Dedifferentiated amniotic fluid mesenchymal stem cell (primary cell): Measurements from ENCODE around the gene MED16.
"Not testable (repeated sequence)": the region's sequence is repeated elsewhere in the genome, so short reads cannot be mapped to it uniquely, and the experiment has no call there.

ENCODE experiments used
- DNase-seq: peaks from one replicate; pipeline ENCODE4 v3.0.0-alpha.2; 2016; ENCODE audit errors: extremely low spot score

MED16 gene

DNA sequence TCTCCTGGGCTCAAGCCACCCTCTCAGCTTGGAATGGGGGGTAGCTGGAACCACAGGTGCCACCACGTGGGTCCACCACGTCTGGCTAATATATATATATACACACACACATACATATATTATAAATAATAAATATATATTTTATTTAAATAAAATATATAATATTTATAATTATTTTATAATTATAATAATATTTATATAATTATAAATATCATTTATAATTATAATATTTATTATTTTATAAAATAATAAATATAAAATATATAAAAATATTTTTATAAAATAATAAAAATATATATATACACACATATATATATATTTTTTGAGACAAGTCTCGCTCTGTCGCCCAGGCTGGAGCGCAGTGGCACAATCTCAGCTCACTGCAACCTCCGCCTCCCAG, 38.4 kb downstream of the MED16 start:
- DNase-seq = no peak

DNA sequence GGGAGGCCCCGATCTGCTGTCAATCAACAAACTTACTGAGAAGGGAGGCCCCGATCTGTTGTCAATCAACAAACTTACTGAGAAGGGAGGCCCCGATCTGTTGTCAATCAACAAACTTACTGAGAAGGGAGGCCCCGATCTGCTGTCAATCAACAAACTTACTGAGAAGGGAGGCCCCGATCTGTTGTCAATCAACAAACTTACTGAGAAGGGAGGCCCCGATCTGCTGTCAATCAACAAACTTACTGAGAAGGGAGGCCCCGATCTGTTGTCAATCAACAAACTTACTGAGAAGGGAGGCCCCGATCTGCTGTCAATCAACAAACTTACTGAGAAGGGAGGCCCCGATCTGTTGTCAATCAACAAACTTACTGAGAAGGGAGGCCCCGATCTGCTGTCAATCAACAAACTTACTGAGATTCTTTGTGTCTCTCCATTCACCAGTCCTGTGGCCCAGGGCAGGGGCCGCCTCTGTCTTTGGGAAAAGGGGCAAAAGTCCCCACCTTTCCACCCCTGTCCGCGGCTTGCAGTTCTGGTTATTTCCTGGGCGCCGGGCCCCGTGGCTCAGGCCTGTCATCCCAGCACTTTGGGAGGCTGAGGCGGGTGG, 39.3 kb downstream of the MED16 start:
- not testable (repeated sequence) for DNase-seq

DNA sequence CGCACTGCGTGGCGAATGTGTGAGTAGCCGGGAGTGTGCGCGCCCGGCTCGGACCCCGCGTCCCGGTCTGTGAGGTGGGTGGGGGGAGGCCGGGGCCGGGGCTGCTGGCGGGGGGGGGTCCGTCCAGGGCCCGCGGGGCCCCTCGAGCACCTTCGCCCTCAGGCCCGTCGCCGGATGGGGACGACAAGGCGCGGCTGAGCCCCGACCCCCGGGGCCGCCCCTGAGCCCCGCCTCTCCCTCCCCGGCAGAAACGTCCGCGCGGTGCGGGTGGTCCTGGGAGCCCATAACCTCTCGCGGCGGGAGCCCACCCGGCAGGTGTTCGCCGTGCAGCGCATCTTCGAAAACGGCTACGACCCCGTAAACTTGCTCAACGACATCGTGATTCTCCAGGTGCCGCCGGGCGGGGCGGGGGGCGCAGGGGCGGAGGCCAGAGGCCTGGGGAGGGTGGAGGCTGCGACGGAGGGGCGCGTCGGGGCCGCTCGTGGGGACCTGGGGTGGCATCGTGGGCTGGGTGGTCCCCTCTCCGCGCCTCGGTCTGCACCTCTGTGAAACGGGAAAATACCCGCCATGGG, 39.9 kb downstream of the MED16 start:
- no peak for DNase-seq

DNA sequence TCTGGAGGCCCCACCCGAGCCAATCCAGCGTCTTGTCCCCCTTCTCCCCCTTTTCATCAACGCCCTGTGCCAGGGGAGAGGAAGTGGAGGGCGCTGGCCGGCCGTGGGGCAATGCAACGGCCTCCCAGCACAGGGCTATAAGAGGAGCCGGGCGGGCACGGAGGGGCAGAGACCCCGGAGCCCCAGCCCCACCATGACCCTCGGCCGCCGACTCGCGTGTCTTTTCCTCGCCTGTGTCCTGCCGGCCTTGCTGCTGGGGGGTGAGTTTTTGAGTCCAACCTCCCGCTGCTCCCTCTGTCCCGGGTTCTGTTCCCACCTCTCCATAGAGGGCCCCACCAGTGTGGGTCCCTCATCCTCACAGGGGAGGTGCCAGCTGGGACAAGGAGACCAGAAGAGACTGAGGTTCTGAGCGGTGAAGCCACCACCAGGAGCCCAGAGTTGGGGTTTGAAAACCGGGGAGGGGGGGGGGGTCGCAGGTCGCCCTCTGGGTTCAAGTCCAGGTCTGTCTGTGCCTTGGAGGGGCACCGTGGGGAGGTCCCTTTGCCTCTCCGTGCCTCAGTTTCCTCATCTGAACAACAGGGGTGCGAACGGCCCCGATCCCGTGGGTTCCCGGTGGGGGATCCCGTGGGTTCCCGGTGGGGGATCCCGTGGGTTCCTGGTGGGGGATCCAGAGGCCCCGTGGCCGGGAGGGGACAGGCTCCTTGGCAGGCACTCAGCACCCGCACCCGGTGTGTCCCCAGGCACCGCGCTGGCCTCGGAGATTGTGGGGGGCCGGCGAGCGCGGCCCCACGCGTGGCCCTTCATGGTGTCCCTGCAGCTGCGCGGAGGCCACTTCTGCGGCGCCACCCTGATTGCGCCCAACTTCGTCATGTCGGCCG, 40.6 kb downstream of the MED16 start, which contains the start of gene ELANE:
Gene ELANE (plus strand): TSS at position 168 of the 878 bp plus-strand sequence. CDS start 26 bp downstream, at position 194.
- no peak for DNase-seq

DNA sequence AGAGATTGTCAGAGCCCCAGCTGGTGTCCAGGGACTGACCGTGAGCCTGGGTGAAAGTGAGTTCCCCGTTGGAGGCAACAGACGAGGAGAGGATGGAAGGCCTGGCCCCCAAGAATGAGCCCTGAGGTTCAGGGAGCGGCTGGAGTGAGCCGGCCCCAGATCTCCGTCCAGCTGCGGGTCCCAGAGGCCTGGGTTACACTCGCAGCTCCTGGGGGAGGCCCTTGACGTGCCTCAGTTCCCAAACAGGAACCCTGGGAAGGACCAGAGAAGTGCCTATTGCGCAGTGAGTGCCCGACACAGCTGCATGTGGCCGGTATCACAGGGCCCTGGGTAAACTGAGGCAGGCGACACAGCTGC, 42.0 kb downstream of the MED16 start:
- DNase-seq = no peak

DNA sequence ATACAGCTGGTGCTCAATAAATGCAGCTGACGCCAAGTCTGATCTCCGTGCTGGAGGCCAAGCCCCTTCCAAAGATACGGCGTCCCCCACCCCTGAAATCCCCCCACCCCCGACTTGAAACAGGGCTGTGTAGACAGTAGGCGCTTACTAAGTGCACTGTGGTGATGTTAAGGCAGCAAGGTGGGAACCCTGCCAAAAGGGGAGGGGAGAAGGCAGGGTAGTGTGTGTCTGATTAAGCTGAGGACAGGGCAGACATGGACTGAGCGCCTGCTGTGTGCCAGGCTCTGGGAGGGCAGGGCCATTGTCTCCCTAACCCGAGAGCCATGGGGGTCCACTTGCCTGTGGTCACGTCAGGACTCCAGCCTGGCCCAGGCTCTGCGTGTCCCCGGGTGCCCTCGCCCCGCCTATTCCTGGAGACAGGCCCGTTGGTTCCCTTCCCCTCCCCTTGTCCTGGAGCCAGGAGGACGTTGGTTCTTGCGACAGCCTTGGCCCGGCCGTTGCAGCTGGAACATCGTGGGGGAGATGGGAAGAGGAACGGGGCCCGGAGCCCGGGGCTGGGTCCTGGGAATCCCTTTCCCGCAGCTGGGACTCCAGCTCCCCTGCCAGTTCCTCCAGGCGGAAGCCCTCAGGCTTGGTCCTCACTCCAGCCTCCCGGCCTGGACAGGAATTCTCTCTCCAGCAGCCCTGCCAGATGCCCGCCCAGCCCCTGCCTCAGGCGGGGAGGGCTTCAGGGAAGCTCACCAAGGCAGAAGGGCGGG, 42.6 kb downstream of the MED16 start:
- DNase-seq = peak; percentile 89

DNA sequence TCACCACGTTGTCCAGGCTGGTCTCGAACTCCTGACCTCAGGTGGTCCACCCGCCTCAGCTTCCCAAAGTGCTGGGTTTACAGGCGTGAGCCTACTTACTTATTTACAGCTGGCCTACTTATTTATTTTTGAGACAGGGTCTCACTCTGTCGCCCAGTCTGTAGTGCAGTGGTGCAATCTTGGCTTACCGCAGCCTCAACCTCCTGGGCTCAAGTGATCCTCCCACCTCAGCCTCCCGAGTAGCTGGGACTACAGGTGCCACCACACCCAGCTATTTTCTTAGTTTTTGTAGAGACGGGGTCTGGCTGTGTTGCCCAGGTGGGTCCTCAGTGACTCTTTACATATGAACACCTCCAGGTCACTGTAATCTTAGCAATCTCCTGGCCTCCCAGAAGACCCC, 43.8 kb downstream of the MED16 start:
- not testable (repeated sequence) for DNase-seq

DNA sequence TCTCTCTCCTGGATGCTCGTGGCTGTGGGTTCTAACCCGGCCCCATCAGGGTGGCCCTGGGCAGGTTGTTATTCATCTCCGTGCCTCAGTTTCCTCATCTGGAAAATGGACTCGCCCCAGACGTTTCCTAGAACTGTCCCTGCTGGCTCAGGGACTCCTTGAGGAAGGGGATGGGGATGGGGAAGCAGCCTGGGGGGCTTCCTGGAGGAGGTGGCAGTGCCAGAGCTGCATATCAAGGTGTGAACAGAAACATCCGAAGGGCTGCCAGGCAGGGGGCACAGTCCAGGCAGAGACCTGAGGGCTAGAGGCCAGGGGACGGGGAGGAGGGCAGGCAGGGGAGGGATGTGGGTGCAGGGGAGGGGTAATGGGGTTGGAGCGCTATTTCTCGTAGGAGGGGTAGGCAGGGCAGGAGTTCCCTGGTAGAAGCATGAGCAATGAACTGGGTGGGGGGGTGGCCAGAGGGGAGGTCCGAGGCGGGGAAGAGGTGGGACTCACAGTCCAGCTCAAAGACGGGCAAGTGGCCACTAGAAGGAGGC, 44.5 kb downstream of the MED16 start:
- no peak for DNase-seq

DNA sequence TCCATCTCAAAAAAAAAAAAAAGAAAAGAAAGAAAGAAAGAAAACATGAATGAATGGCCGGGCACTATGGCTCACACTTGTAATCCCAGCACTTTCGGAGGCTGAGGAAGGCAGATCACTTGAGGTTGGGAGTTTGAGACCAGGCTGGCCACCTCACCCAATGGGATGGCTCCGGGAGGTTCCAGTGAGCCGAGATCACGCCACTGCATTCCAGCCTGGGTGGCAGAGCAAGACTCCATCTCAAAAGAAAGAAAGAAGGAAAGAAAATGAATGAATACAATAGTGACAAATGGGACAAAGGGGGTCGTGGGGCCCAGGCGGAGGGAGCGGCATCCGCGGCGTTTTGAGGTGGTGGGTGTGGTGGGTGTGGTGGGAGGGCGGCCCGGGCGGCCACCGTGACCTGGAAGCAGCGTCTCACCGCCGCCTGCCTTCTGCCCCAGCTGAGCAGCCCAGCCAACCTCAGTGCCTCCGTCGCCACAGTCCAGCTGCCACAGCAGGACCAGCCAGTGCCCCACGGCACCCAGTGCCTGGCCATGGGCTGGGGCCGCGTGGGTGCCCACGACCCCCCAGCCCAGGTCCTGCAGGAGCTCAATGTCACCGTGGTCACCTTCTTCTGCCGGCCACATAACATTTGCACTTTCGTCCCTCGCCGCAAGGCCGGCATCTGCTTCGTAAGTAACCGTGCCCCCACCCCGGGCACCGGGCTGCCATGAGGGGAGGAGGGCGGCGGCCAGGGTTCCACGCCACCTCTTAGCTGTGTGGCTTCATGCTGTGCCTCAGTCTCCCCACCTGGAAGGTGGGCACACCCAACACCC, 47.1 kb downstream of the MED16 start:
- no peak for DNase-seq

DNA sequence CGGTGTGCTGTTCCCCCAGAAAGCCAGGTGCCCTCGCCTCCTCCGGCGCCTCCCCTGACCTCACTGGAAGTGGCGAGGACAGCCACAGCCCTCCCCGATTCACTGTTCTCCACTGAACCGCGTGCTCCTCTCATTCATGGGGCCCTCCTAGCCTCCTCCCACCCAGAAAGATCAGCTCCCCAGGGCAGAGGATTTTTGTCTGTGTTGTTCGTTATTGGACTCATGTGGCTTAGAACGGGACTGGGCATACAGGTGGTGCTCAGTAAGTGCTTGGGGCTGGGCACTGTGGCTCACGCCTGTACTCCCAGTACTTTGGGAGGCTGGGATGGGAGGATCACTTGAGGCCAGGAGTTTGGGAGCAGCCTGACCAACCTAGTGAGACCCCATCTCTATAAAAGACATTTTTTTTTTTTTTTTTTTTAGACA, 48.4 kb downstream of the MED16 start:
- DNase-seq = no peak

DNA sequence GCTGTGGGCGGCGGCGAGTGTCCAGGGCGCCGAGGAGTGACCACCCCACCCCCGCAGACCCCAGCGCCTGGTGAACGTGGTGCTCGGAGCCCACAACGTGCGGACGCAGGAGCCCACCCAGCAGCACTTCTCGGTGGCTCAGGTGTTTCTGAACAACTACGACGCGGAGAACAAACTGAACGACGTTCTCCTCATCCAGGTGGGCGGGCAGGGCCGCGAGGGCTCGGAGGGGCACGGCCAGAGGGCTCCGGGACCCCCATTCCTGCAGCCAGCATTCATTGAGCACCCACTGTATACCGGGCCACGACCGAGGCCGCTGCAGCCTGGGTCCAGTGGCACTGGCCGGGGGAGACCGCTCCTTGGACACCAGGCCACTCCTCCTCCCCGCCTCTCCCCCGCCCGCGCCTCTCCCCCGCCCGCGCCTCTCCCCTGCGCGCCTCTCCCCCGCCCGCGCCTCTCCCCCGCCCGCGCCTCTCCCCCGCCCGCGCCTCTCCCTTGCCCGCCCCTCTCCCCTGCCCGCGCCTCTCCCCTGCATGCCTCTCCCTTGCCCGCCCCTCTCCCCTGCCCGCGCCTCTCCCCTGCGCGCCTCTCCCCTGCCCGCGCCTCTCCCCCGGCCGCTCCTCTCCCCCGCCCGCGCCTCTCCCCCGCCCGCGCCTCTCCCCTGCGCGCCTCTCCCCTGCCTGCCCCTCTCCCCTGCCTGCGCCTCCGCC, 49.0 kb downstream of the MED16 start:
- DNase-seq = no peak

DNA sequence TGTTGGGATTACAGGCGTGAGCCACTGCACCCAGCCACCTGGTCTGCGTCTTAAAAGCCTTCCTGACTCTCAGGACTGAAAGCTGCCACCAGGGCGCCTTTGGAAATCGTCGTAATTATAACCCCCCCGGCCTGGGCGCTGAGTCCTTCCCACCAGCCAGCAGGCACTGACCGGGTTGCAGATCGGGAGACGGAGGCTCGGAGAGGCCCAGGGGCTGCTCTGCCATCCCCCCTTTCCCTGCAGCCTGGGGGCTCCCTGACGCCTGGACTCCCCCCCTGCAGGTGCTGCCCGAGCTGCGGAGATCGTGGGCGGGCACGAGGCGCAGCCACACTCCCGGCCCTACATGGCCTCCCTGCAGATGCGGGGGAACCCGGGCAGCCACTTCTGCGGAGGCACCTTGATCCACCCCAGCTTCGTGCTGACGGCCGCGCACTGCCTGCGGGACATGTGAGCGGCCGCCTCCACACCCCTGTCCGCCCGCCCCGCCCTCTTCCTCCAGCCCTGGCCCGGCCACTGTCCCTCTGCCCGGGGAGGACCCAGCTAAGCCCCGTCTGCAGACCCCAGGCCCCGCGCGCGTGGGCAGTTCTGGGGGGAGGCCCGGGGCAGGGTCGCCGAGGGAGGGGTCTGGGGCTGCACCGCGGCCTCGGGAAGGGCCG, 49.7 kb downstream of the MED16 start:
- DNase-seq = no peak

DNA sequence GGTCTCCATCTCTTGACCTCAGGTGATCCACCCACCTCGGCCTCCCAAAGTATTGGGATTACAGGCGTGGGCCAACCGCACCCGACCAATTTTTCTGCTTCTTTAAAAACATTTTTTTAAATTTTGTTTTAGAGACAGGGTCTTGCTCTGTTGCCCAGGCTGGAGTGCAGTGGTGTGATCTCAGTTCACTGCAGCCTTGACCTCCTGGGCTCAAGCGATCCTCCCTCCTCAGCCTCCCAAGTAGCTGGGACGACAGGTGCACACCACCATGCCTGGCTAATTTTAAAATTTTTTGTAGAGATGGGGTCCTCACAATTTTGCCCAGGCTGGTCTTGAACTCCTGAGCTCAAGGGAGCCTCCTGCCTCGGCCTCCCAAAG, 50.2 kb downstream of the MED16 start:
- DNase-seq = not testable (repeated sequence)

DNA sequence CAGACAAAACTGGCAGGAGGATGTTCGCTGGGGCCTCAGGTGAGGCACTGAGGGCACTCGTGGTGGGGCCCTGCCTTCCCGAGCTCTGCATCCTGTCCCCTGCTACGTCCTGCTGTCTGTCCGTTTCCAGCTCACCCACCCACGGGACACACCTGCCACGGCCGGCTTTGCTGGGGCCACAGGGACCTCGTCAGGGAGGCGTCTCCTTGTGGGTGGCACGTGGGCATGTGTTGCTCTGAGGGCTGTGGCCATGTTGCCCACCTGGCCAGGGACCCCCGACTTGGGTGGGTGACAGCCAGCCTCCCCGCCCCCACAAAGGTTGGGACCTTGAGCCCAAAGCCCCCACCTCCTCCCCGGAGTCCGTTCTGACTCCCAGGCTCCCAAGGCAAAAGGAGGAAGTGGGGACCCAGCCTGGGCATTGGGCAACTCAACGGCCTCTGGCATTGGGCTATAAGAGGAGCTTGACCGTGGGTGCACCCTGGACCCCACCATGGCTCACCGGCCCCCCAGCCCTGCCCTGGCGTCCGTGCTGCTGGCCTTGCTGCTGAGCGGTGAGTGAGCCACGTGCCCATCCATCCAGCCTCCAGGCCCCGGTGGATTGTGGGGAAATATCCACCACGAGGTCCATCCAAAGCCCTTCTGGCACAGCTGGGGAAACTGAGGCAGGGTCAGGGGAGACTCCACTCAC, 52.3 kb downstream of the MED16 start, which contains the start of gene PRTN3:
Gene PRTN3 (plus strand): TSS at position 481 of the 688 bp plus-strand sequence. CDS start 10 bp downstream, at position 491.
- DNase-seq = no peak

DNA sequence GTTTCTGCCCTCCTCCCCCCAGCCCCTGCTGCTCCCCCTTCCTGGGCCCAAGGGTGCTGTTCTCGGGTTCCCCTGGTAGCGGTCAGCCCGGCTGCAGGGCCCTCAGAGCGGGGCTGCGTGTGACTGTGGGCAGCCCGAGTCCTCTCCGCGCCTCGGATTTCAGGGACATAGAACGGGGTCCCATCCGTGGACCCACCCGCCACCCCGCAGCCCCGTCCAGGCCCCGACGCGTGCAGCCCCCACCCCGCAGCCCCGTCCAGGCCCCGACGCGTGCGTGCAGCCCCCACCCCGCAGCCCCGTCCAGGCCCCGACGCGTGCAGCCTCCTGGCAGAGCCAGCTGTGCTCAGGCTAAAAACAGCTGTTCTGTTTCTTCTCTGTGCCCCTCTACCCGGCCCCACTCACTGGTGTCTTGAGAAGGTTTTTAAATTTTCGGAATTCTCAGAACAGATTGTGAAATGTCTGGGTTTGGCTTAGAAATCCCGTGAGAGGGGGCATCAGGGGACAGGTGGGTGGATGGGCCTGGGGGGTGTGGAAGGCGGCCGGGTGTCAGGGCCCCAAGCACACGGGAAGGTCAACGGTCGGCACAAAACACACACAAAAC, 57.7 kb downstream of the MED16 start:
- no peak for DNase-seq

DNA sequence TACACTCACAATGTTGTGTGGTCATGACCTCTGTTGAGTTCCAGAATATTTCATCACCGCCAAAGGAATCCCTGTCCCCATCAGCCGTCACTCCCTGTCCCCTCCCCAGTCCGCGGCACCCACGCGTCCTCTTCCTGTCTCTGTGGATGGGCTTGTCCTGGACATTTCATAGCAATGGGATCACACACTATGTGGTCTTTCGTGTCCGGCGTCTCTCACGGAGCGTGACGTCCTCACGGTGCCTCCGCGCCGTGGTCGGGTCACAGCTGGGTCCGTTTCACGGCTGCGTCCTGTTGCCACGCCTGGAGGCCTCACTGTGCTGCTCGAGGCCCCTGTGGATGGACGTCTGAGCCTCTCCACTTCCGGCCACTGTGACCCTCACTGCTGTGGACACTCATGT, 58.8 kb downstream of the MED16 start:
- no peak for DNase-seq

DNA sequence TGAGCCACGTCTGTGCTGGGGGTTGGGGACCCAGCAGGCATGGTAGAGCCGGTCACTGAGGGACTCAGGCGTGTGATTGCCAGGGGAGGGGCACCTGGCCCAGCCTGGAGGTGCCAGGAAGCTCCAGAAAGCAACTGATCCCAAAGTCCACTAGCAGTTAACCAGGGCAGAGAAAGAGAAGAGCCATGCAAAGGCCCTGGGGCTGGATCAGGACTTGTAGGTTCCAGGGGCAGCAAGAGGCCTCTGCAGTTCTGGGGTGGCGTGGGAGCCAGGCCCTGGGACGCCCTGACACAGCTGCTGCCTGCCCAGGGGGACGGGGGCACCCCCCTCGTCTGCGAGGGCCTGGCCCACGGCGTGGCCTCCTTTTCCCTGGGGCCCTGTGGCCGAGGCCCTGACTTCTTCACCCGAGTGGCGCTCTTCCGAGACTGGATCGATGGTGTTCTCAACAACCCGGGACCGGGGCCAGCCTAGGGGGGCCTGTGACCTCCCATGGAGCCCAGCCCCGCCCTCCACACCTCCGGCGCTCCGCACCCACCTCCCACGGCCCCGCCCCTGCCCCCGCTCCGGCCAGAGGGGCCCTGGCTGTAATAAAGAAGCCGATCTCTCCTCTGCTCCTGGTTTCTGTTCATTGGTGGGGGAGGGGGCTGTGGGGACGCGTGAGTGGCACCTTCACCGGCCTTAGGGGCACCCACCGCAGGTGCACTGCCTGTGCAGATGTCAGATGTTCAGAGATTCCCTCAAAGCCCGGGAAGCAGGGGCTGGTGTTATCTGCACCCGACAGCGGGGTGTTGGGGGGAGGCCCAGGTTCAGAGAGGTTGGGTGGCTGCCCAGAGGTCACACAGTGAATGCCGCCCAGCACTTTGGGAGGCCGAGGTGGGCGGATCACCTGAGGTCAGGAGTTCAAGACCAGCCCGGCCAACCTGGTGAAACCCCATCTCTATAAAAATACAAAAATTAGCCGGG, 61.3 kb downstream of the MED16 start:
- DNase-seq = no peak
